HepG2 (cell line): ENCODE measurements around the gene PAIP1. TPM values are rescaled to one million over a fixed set of nuclear protein-coding genes. Genes with fewer than 3 reads are reported as not detected.
A peak's percentile ranks its signal among the peaks of the same experiment; 100 is the strongest.

Source experiments
- ARNT2 ChIP-seq: sonication (generic); formaldehyde crosslinking; IDR thresholded peaks from 2 replicates; pipeline ENCODE4 v1.8.0; 2022; ENCODE audit warnings: mild to moderate bottlenecking, low read depth, missing genetic modification reagents, moderate library complexity
- HOXA3 ChIP-seq: sonication (generic); formaldehyde crosslinking; IDR thresholded peaks from 2 replicates; pipeline ENCODE4 v1.5.0; 2020; ENCODE audit warnings: missing genetic modification reagents
- KAT2B ChIP-seq: fragments of 150-350 bp; IDR thresholded peaks from 2 replicates; pipeline ENCODE4 v1.6.1; 2014; ENCODE audit warnings: low read depth, low read length, borderline replicate concordance
- KAT8 ChIP-seq: IDR thresholded peaks from 2 replicates; pipeline ENCODE4 v1.6.1; 2016; ENCODE audit warnings: missing genetic modification reagents, missing compliant biosample characterization
- NFIC ChIP-seq: IDR thresholded peaks from 2 replicates; pipeline ENCODE4 v1.6.1; 2012; ENCODE audit warnings: mild to moderate bottlenecking, low read length, inconsistent platforms
- NR1H2 ChIP-seq: sonication (generic); formaldehyde crosslinking; IDR thresholded peaks from 2 replicates; pipeline ENCODE4 v1.8.1; 2022; ENCODE audit warnings: low read depth, missing genetic modification reagents, borderline replicate concordance
- ONECUT2 ChIP-seq: sonication (generic); formaldehyde crosslinking; IDR thresholded peaks from 2 replicates; pipeline ENCODE4 v1.4.0; 2020; ENCODE audit warnings: missing genetic modification reagents
- PAX8 ChIP-seq: sonication (generic); formaldehyde crosslinking; IDR thresholded peaks from 2 replicates; pipeline ENCODE4 v1.8.0; 2022; ENCODE audit warnings: mild to moderate bottlenecking, missing genetic modification reagents, borderline replicate concordance
- RARG ChIP-seq: sonication (generic); formaldehyde crosslinking; IDR thresholded peaks from 2 replicates; pipeline ENCODE4 v1.4.0; 2020; ENCODE audit warnings: low read depth, mild to moderate bottlenecking, missing genetic modification reagents
- SPEN ChIP-seq: sonication (generic); formaldehyde crosslinking; IDR thresholded peaks from 2 replicates; pipeline ENCODE4 v1.5.1; 2020; ENCODE audit warnings: low read depth, mild to moderate bottlenecking, missing genetic modification reagents
- ZBTB8A ChIP-seq: sonication (generic); formaldehyde crosslinking; IDR thresholded peaks from 2 replicates; pipeline ENCODE4 v1.4.0; 2020; ENCODE audit warnings: mild to moderate bottlenecking, low read depth, missing genetic modification reagents, borderline replicate concordance
- ZNF652 ChIP-seq: IDR thresholded peaks from 2 replicates; pipeline ENCODE4 v1.6.1; 2016; ENCODE audit warnings: low read depth, borderline replicate concordance
- ZNF670 ChIP-seq: sonication (generic); formaldehyde crosslinking; IDR thresholded peaks from 2 replicates; pipeline ENCODE4 v1.8.0; 2022; ENCODE audit warnings: mild to moderate bottlenecking, missing genetic modification reagents, borderline replicate concordance
- ZNF678 ChIP-seq: sonication (generic); formaldehyde crosslinking; IDR thresholded peaks from 2 replicates; pipeline ENCODE4 v1.4.0; 2020; ENCODE audit warnings: mild to moderate bottlenecking, missing genetic modification reagents
- ZNF816 ChIP-seq: sonication (generic); formaldehyde crosslinking; IDR thresholded peaks from 2 replicates; pipeline ENCODE4 v1.8.0; 2022; ENCODE audit warnings: missing genetic modification reagents, mild to moderate bottlenecking, borderline replicate concordance
- polyA plus RNA-seq, 8 experiments: library from polyadenylated mRNA; depleted of rRNA in 3 of 8; stranded (reverse) in 7 of 8; unstranded in 1 of 8; fragments of >200 nt; fragmentation: Illumina TruSeq in 4 of 8; extraction: Trizol in 4 of 8; gene quantifications; 2 replicates each; pipeline versions ENCODE4 v1.2.1 to v1.2.3, GENCODE V29; 2011 to 2016; ENCODE audit warnings: low read depth in 4 of 8, missing spikeins in 1 of 8, mixed read lengths in 1 of 8; ENCODE audit not compliant: insufficient read depth in 1 of 8
- total RNA-seq, 5 experiments: library from RNA; depleted of rRNA; stranded (reverse); fragments of >200 nt; fragmentation: Illumina TruSeq; extraction: Trizol; gene quantifications; 2 replicates each; pipeline ENCODE4 v1.2.3, GENCODE V29; 2016; ENCODE audit warnings: low read depth in 1 of 5
- TF ChIP-seq, protein P1 (sequence below): sonication (generic); formaldehyde crosslinking; IDR thresholded peaks from 2 replicates; pipeline ENCODE4 v1.5.0; 2020; ENCODE audit warnings: missing genetic modification reagents
- TF ChIP-seq, protein P2 (sequence below): sonication (generic); formaldehyde crosslinking; IDR thresholded peaks from 2 replicates; pipeline ENCODE4 v1.4.0; 2020; ENCODE audit warnings: missing genetic modification reagents, borderline replicate concordance
- TF ChIP-seq, protein P3 (sequence below): sonication (generic); formaldehyde crosslinking; IDR thresholded peaks from 2 replicates; pipeline ENCODE4 v1.4.0; 2020; ENCODE audit warnings: mild to moderate bottlenecking, missing genetic modification reagents, borderline replicate concordance

The PAIP1 gene
- total and polyA plus RNA-seq, 2 of the 13 experiments (the other 11 are each of a cell fraction or from before 2014, with no cell fraction given), result 96.6 to 116 TPM

DNA sequence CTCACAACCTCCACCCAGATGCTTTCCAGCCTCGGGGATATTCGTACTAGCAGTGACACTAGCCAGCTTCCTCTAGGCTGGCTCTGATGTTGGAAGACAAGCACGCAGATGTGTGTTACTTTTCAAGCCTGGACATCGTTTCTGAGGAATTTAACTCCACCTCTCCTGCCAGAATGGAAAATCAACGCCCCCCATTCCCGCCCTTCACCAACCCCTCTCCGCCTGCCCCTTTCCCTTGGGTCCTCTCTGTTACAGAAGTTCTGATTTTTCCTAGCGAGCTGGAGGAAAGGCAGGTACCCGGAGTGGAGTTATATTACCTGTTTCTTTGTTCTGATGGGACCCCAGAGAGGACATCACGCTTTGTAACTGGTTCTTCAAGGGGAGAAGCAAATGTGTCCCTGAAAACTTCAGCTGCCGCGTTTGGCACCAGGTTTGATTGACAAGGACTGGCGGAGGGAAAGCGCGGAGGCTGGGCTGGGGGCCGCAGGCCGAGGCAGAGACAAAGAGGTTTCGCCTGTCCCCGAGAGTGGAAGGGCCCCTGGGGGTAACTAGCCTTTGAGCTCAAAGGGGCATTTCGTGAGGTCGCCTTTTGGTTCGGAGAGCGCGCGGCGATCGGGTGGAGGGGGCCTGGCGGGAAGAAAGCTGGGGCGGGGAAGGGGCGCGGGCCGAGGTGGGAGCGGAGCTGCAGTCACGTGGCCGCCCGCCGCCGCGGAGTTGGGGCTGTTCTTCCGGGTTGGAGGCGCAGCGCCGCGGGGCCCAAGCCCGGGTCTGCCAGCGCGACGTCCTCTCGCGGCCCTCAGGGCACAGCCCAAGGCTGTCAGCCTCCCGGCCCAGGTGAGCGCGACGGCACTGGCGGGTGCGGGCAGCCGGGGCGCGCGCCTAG is 45.8 kb upstream of the PAIP1 start, which contains the start of gene NNT (continued):
- TF ChIP-seq ZBTB8A (CRISPR knock-in tag) (no peak; the same call in 1 of the 2 replicates), KAT8 (CRISPR knock-in tag) (peak; percentile 80), ZNF678 (CRISPR knock-in tag) (peak; percentile 57; the same call in 1 of the 2 replicates), ZNF670 (CRISPR knock-in tag) (peak; percentile 71; the same call in 1 of the 2 replicates), ZNF652 (CRISPR knock-in tag) (no peak), NR1H2 (no peak), SPEN (peak; percentile 79), RARG (CRISPR knock-in tag) (no peak), ARNT2 (peak; percentile 65; the same call in 1 of the 2 replicates), NFIC (no peak), ONECUT2 (CRISPR knock-in tag) (no peak; the same call in 1 of the 2 replicates), HOXA3 (CRISPR knock-in tag) (peak; percentile 87), ZNF816 (peak; percentile 74), KAT2B (no peak), PAX8 (CRISPR knock-in tag) (no peak)
- TF ChIP-seq, protein P1, sequence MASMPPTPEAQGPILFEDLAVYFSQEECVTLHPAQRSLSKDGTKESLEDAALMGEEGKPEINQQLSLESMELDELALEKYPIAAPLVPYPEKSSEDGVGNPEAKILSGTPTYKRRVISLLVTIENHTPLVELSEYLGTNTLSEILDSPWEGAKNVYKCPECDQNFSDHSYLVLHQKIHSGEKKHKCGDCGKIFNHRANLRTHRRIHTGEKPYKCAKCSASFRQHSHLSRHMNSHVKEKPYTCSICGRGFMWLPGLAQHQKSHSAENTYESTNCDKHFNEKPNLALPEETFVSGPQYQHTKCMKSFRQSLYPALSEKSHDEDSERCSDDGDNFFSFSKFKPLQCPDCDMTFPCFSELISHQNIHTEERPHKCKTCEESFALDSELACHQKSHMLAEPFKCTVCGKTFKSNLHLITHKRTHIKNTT (CRISPR knock-in tag), result no peak
- TF ChIP-seq, protein P2, sequence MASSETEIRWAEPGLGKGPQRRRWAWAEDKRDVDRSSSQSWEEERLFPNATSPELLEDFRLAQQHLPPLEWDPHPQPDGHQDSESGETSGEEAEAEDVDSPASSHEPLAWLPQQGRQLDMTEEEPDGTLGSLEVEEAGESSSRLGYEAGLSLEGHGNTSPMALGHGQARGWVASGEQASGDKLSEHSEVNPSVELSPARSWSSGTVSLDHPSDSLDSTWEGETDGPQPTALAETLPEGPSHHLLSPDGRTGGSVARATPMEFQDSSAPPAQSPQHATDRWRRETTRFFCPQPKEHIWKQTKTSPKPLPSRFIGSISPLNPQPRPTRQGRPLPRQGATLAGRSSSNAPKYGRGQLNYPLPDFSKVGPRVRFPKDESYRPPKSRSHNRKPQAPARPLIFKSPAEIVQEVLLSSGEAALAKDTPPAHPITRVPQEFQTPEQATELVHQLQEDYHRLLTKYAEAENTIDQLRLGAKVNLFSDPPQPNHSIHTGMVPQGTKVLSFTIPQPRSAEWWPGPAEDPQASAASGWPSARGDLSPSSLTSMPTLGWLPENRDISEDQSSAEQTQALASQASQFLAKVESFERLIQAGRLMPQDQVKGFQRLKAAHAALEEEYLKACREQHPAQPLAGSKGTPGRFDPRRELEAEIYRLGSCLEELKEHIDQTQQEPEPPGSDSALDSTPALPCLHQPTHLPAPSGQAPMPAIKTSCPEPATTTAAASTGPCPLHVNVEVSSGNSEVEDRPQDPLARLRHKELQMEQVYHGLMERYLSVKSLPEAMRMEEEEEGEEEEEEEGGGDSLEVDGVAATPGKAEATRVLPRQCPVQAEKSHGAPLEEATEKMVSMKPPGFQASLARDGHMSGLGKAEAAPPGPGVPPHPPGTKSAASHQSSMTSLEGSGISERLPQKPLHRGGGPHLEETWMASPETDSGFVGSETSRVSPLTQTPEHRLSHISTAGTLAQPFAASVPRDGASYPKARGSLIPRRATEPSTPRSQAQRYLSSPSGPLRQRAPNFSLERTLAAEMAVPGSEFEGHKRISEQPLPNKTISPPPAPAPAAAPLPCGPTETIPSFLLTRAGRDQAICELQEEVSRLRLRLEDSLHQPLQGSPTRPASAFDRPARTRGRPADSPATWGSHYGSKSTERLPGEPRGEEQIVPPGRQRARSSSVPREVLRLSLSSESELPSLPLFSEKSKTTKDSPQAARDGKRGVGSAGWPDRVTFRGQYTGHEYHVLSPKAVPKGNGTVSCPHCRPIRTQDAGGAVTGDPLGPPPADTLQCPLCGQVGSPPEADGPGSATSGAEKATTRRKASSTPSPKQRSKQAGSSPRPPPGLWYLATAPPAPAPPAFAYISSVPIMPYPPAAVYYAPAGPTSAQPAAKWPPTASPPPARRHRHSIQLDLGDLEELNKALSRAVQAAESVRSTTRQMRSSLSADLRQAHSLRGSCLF (CRISPR knock-in tag), result 0 out of 2 replicates have a peak, but pooled peaks have one; percentile 68
- TF ChIP-seq, protein P3, sequence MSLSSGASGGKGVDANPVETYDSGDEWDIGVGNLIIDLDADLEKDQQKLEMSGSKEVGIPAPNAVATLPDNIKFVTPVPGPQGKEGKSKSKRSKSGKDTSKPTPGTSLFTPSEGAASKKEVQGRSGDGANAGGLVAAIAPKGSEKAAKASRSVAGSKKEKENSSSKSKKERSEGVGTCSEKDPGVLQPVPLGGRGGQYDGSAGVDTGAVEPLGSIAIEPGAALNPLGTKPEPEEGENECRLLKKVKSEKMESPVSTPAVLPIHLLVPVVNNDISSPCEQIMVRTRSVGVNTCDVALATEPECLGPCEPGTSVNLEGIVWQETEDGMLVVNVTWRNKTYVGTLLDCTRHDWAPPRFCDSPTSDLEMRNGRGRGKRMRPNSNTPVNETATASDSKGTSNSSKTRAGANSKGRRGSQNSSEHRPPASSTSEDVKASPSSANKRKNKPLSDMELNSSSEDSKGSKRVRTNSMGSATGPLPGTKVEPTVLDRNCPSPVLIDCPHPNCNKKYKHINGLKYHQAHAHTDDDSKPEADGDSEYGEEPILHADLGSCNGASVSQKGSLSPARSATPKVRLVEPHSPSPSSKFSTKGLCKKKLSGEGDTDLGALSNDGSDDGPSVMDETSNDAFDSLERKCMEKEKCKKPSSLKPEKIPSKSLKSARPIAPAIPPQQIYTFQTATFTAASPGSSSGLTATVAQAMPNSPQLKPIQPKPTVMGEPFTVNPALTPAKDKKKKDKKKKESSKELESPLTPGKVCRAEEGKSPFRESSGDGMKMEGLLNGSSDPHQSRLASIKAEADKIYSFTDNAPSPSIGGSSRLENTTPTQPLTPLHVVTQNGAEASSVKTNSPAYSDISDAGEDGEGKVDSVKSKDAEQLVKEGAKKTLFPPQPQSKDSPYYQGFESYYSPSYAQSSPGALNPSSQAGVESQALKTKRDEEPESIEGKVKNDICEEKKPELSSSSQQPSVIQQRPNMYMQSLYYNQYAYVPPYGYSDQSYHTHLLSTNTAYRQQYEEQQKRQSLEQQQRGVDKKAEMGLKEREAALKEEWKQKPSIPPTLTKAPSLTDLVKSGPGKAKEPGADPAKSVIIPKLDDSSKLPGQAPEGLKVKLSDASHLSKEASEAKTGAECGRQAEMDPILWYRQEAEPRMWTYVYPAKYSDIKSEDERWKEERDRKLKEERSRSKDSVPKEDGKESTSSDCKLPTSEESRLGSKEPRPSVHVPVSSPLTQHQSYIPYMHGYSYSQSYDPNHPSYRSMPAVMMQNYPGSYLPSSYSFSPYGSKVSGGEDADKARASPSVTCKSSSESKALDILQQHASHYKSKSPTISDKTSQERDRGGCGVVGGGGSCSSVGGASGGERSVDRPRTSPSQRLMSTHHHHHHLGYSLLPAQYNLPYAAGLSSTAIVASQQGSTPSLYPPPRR (CRISPR knock-in tag), result no peak
